ENCODE data around the gene MYH15. TPM values are rescaled to one million over a fixed set of nuclear protein-coding genes. Genes with fewer than 3 reads are reported as not detected.

The MYH15 gene
- total RNA-seq, 1 donor from 2014 or later: not detected

- Histone ChIP-seq H3K36me3 (no peaks in the 10 kb centered on the region), H3K4me3 (no peak overlapping the region), H3K4me1 (peaks cover 6% of the 10 kb centered on the region), H3K27ac (no peak overlapping the region), H3K9me3 (no peaks in the 10 kb centered on the region), H3K27me3 (no peaks in the 10 kb centered on the region)
- no peak for DNase-seq (ENCODE audit: extremely low spot score in 2 of 2)
- intact Hi-C loops (cut with DNase I): no loop called here
- TF ChIP-seq POLR2A (IDR thresholded peaks at IDR 0.05) (no peak), POLR2AphosphoS5 (IDR thresholded peaks at IDR 0.05; ENCODE audit: insufficient read depth in 1 of 2, low read depth in 1 of 2) (no peak), CTCF (IDR thresholded peaks at IDR 0.05) (no peak)
These were observed 1.1 kb upstream of the MYH15 start for GRCh38 chr3:108511490-108511889.

GRCh38 chr3:108511055-108511454, 659 bp upstream of the MYH15 start:
- Histone ChIP-seq H3K9me3 (no peaks in the 10 kb centered on the region), H3K27ac (no peak overlapping the region), H3K36me3 (no peaks in the 10 kb centered on the region), H3K4me3 (no peak overlapping the region), H3K4me1 (peaks cover 6% of the 10 kb centered on the region), H3K27me3 (no peaks in the 10 kb centered on the region)
- intact Hi-C loops (cut with DNase I): no loop called here
- TF ChIP-seq CTCF (IDR thresholded peaks at IDR 0.05) (no peak), POLR2A (IDR thresholded peaks at IDR 0.05) (no peak), POLR2AphosphoS5 (IDR thresholded peaks at IDR 0.05; ENCODE audit: insufficient read depth in 1 of 2, low read depth in 1 of 2) (no peak)
- no peak for DNase-seq (ENCODE audit: extremely low spot score in 2 of 2)

GRCh38 chr3:108509871-108510270, 525 bp downstream of the MYH15 start:
- H3K36me3 ChIP-seq: no peaks in the 10 kb centered on the region
- intact Hi-C loops (cut with DNase I): no loop called here
- no peak for DNase-seq (ENCODE audit: extremely low spot score in 2 of 2)
- no peak for TF ChIP-seq CTCF (IDR thresholded peaks at IDR 0.05)
- TF ChIP-seq POLR2AphosphoS5 (IDR thresholded peaks at IDR 0.05; ENCODE audit: insufficient read depth in 1 of 2, low read depth in 1 of 2): no peak
- no peak for TF ChIP-seq POLR2A (IDR thresholded peaks at IDR 0.05)
- no peaks in the 10 kb centered on the region for H3K27me3 ChIP-seq
- peaks cover 6% of the 10 kb centered on the region for H3K4me1 ChIP-seq
- H3K27ac ChIP-seq: no peak overlapping the region
- no peaks in the 10 kb centered on the region for H3K9me3 ChIP-seq
- no peak overlapping the region for H3K4me3 ChIP-seq

- Histone ChIP-seq H3K27ac (no peak overlapping the region), H3K27me3 (no peaks in the 10 kb centered on the region), H3K4me1 (peaks cover 6% of the 10 kb centered on the region), H3K4me3 (no peak overlapping the region), H3K36me3 (no peaks in the 10 kb centered on the region), H3K9me3 (no peaks in the 10 kb centered on the region)
- intact Hi-C loops (cut with DNase I): no loop called here
- TF ChIP-seq CTCF (IDR thresholded peaks at IDR 0.05) (no peak), POLR2AphosphoS5 (IDR thresholded peaks at IDR 0.05; ENCODE audit: insufficient read depth in 1 of 2, low read depth in 1 of 2) (no peak), POLR2A (IDR thresholded peaks at IDR 0.05) (no peak)
- no peak for DNase-seq (ENCODE audit: extremely low spot score in 2 of 2)
These were observed 1.1 kb downstream of the MYH15 start for GRCh38 chr3:108509263-108509662.

GRCh38 chr3:108507902-108508301, 2.5 kb downstream of the MYH15 start:
- Histone ChIP-seq H3K4me1 (peaks cover 6% of the 10 kb centered on the region), H3K9me3 (no peaks in the 10 kb centered on the region), H3K27me3 (no peaks in the 10 kb centered on the region), H3K36me3 (no peaks in the 10 kb centered on the region), H3K27ac (no peak overlapping the region), H3K4me3 (no peak overlapping the region)
- intact Hi-C loops (cut with DNase I): no loop called here
- TF ChIP-seq POLR2AphosphoS5 (IDR thresholded peaks at IDR 0.05; ENCODE audit: insufficient read depth in 1 of 2, low read depth in 1 of 2) (no peak), CTCF (IDR thresholded peaks at IDR 0.05) (no peak), POLR2A (IDR thresholded peaks at IDR 0.05) (no peak)
- DNase-seq (ENCODE audit: extremely low spot score in 2 of 2): no peak

Measured in vagina (tissue), 2 donors.